ENCODE data around the gene MPV17L2.

GRCh38 chr19:18153556-18154134, 39.4 kb upstream of the MPV17L2 start:
- TF ChIP-seq POLR2A (IDR thresholded peaks at IDR 0.05): no peak
- TF ChIP-seq CTCF (IDR thresholded peaks at IDR 0.05): no peak
- TF ChIP-seq EP300 (IDR thresholded peaks at IDR 0.05): no peak
- no peak for TF ChIP-seq POLR2AphosphoS5 (IDR thresholded peaks at IDR 0.05)
